ENCODE measurements around the gene CLSTN1.

The CLSTN1 gene

DNA sequence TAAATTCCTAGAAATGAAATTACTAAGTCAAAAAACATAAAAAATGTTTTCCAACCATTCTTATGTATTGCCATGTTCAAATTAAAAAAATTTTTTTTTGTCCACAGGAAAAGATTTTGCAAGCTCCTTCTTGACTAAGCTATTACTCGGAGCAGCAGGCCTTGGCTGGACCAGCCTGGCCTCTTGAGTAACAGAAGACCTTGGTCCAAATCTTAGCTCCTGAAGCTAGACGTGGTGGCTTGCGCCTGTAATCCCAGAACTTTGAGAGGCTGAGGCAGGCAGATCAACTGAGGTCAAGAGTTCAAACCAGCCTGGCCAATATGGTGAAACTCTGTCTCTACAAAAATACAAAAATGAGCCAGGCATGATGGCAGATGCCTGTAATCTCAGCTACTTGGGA, 77.6 kb downstream of the CLSTN1 start:
- 94 to 96% methylated on average over 3 of the region's 3 CpGs for WGBS, 2 experiments (ENCODE audit: insufficient coverage in 2 of 2)
- Histone ChIP-seq H3K4me3 (ENCODE audit: extremely low read depth, insufficient read depth, low read length, poor library complexity, severe bottlenecking) (no peak overlapping the region), H3K4me1 (ENCODE audit: control insufficient read depth, insufficient read depth, low read length, poor library complexity, severe bottlenecking) (no peaks in the 10 kb centered on the region), H3K27ac (ENCODE audit: low read depth, low read length, severe bottlenecking) (no peak overlapping the region), H3K36me3 (ENCODE audit: control insufficient read depth, insufficient read depth, low read length) (peaks cover 80% of the 10 kb centered on the region), H3K9me3 (ENCODE audit: control insufficient read depth, low read length) (no peaks in the 10 kb centered on the region)

GRCh38 chr1:9744106-9744799, 79.5 kb downstream of the CLSTN1 start:
- WGBS, 2 experiments (ENCODE audit: insufficient coverage in 2 of 2), result 96 to 98% methylated on average over 28 of the region's 28 CpGs
- no peaks in the 10 kb centered on the region for H3K4me1 ChIP-seq (ENCODE audit: control insufficient read depth, insufficient read depth, low read length, poor library complexity, severe bottlenecking)
- H3K36me3 ChIP-seq (ENCODE audit: control insufficient read depth, insufficient read depth, low read length), result peaks cover 81% of the 10 kb centered on the region
- no peaks in the 10 kb centered on the region for H3K9me3 ChIP-seq (ENCODE audit: control insufficient read depth, low read length)
- no peak overlapping the region for H3K4me3 ChIP-seq (ENCODE audit: extremely low read depth, insufficient read depth, low read length, poor library complexity, severe bottlenecking)
- H3K27ac ChIP-seq (ENCODE audit: low read depth, low read length, severe bottlenecking), result no peak overlapping the region

DNA sequence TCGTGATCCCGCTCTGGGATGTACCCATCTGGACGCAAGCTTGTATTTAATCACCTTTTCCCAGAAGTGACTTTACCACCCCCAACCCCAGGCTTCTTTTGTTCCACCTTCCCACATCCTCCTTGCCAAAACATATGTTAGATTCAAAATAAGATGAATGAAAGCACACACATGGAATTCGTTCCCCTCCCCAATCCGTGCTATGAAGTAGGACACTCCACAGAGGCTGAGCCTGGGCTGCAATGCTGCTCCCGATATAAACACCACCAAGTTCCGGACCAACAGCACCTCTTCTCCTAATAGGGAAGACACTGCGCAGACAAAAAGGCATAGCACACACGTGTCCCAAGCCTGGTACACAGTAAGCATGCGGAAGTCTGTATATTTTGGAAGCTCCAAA, 86.1 kb downstream of the CLSTN1 start:
- WGBS, 2 experiments (ENCODE audit: insufficient coverage in 2 of 2), result 93 to 98% methylated on average over 8 to 10 of the region's 10 CpGs
- Histone ChIP-seq H3K27ac (ENCODE audit: low read depth, low read length, severe bottlenecking) (no peak overlapping the region), H3K4me3 (ENCODE audit: extremely low read depth, insufficient read depth, low read length, poor library complexity, severe bottlenecking) (no peak overlapping the region)

GRCh38 chr1:9737057-9737456, 86.7 kb downstream of the CLSTN1 start:
- Histone ChIP-seq H3K36me3 (ENCODE audit: control insufficient read depth, insufficient read depth, low read length) (peaks cover 93% of the 10 kb centered on the region), H3K4me1 (ENCODE audit: control insufficient read depth, insufficient read depth, low read length, poor library complexity, severe bottlenecking) (no peaks in the 10 kb centered on the region), H3K9me3 (ENCODE audit: control insufficient read depth, low read length) (no peaks in the 10 kb centered on the region), H3K27ac (ENCODE audit: low read depth, low read length, severe bottlenecking) (no peak overlapping the region), H3K4me3 (ENCODE audit: extremely low read depth, insufficient read depth, low read length, poor library complexity, severe bottlenecking) (no peak overlapping the region)
- 93 to 95% methylated on average over 8 of the region's 9 CpGs for WGBS, 2 experiments (ENCODE audit: insufficient coverage in 2 of 2)

More for the DNA sequence above, 86.1 kb downstream of the CLSTN1 start:
- H3K36me3 ChIP-seq (ENCODE audit: control insufficient read depth, insufficient read depth, low read length), result peaks cover 92% of the 10 kb centered on the region
- H3K4me1 ChIP-seq (ENCODE audit: control insufficient read depth, insufficient read depth, low read length, poor library complexity, severe bottlenecking), result no peaks in the 10 kb centered on the region
- no peaks in the 10 kb centered on the region for H3K9me3 ChIP-seq (ENCODE audit: control insufficient read depth, low read length)

DNA sequence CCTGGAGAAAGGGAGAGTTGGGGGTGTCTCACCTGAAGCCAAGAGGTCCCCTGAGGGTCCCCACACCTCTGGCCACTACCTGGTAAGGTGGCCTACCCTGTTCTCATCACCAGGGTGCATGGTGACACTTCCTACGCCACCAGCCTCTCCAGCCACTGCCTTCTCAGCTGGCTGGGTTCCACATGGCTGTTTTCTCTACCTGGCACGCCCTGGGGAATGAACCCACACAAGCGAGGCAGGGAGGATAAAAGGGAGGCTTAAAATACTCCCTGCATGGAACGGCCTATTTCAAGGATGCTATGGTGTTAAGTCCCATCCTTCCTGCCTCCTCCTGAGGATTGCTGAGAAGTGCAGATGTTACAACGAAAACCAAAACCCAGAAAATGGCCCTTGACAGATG, 87.5 kb downstream of the CLSTN1 start:
- H3K27ac ChIP-seq (ENCODE audit: low read depth, low read length, severe bottlenecking), result no peak overlapping the region
- peaks cover 93% of the 10 kb centered on the region for H3K36me3 ChIP-seq (ENCODE audit: control insufficient read depth, insufficient read depth, low read length)
- WGBS, 2 experiments (ENCODE audit: insufficient coverage in 2 of 2), result 94 to 95% methylated on average over 3 to 4 of the region's 5 CpGs
- no peak overlapping the region for H3K4me3 ChIP-seq (ENCODE audit: extremely low read depth, insufficient read depth, low read length, poor library complexity, severe bottlenecking)
- no peaks in the 10 kb centered on the region for H3K9me3 ChIP-seq (ENCODE audit: control insufficient read depth, low read length)
- H3K4me1 ChIP-seq (ENCODE audit: control insufficient read depth, insufficient read depth, low read length, poor library complexity, severe bottlenecking), result no peaks in the 10 kb centered on the region

GRCh38 chr1:9735800-9736199, 88.0 kb downstream of the CLSTN1 start:
- no peak overlapping the region for H3K27ac ChIP-seq (ENCODE audit: low read depth, low read length, severe bottlenecking)
- H3K36me3 ChIP-seq (ENCODE audit: control insufficient read depth, insufficient read depth, low read length), result peaks cover 93% of the 10 kb centered on the region
- H3K9me3 ChIP-seq (ENCODE audit: control insufficient read depth, low read length), result no peaks in the 10 kb centered on the region
- no peaks in the 10 kb centered on the region for H3K4me1 ChIP-seq (ENCODE audit: control insufficient read depth, insufficient read depth, low read length, poor library complexity, severe bottlenecking)
- WGBS, 2 experiments (ENCODE audit: insufficient coverage in 2 of 2), result 96 to 99% methylated on average over 12 to 19 of the region's 19 CpGs
- no peak overlapping the region for H3K4me3 ChIP-seq (ENCODE audit: extremely low read depth, insufficient read depth, low read length, poor library complexity, severe bottlenecking)

- WGBS, 2 experiments (ENCODE audit: insufficient coverage in 2 of 2), result 95% methylated on average over 14 of the region's 14 CpGs
- no peaks in the 10 kb centered on the region for H3K4me1 ChIP-seq (ENCODE audit: control insufficient read depth, insufficient read depth, low read length, poor library complexity, severe bottlenecking)
- peaks cover 98% of the 10 kb centered on the region for H3K36me3 ChIP-seq (ENCODE audit: control insufficient read depth, insufficient read depth, low read length)
- H3K27ac ChIP-seq (ENCODE audit: low read depth, low read length, severe bottlenecking), result no peak overlapping the region
- no peak overlapping the region for H3K4me3 ChIP-seq (ENCODE audit: extremely low read depth, insufficient read depth, low read length, poor library complexity, severe bottlenecking)
- H3K9me3 ChIP-seq (ENCODE audit: control insufficient read depth, low read length), result no peaks in the 10 kb centered on the region
These were observed 90.5 kb downstream of the CLSTN1 start for GRCh38 chr1:9733160-9733789.

- no peak overlapping the region for H3K4me3 ChIP-seq (ENCODE audit: extremely low read depth, insufficient read depth, low read length, poor library complexity, severe bottlenecking)
- H3K36me3 ChIP-seq (ENCODE audit: control insufficient read depth, insufficient read depth, low read length), result peaks cover 91% of the 10 kb centered on the region
- WGBS, 2 experiments (ENCODE audit: insufficient coverage in 2 of 2), result 92 to 96% methylated on average over 15 to 16 of the region's 18 CpGs
- H3K9me3 ChIP-seq (ENCODE audit: control insufficient read depth, low read length), result no peaks in the 10 kb centered on the region
- no peaks in the 10 kb centered on the region for H3K4me1 ChIP-seq (ENCODE audit: control insufficient read depth, insufficient read depth, low read length, poor library complexity, severe bottlenecking)
- no peak overlapping the region for H3K27ac ChIP-seq (ENCODE audit: low read depth, low read length, severe bottlenecking)
These were observed 91.4 kb downstream of the CLSTN1 start for GRCh38 chr1:9732123-9732971.

DNA sequence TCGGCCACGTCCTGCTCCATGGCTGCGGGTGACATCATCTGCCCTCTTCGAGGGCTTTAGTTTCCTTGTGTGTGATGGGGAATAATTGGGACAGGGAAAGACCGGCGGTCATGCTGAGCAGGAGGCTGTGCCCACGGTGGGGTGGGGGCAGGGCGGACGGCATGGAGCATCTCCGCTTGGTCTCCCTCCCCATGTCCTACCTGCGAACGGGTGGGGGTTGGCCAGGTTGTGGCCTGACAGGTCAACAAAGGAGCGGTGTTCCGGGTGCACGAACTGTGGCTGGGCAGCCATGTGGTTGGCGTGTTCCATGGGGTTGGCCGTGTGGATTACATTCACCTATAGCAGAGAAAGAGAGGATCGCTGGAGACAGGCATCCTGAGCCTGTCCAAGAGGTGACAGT, 92.2 kb downstream of the CLSTN1 start:
- WGBS, 2 experiments (ENCODE audit: insufficient coverage in 2 of 2), result 94 to 99% methylated on average over 16 to 17 of the region's 18 CpGs
- Histone ChIP-seq H3K27ac (ENCODE audit: low read depth, low read length, severe bottlenecking) (no peak overlapping the region), H3K4me1 (ENCODE audit: control insufficient read depth, insufficient read depth, low read length, poor library complexity, severe bottlenecking) (no peaks in the 10 kb centered on the region), H3K9me3 (ENCODE audit: control insufficient read depth, low read length) (no peaks in the 10 kb centered on the region), H3K4me3 (ENCODE audit: extremely low read depth, insufficient read depth, low read length, poor library complexity, severe bottlenecking) (no peak overlapping the region), H3K36me3 (ENCODE audit: control insufficient read depth, insufficient read depth, low read length) (peaks cover 88% of the 10 kb centered on the region)

DNA sequence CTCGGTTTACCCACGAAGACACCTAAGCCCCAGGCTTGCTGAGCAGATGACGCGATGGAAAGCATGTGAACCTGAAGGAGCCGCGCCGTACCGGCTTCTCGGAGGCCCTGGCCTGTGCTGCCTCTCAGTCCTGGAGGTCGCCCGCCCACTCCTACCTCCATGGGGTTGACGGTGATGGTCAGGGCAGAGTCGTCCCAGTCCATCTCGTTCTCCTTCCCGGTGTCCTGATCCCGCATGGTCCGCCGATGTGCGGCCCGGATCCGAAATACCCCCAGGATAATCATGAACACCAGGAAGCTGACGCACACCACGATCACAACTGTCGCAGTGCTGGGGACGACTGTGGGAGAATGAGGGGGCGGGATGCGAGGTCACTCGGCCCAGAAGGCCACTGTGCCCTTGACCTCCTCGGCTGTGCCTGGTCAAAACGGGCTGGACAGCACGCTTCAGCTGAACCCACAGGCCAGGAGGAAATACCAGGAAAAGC, 92.7 kb downstream of the CLSTN1 start:
- Histone ChIP-seq H3K4me3 (ENCODE audit: extremely low read depth, insufficient read depth, low read length, poor library complexity, severe bottlenecking) (no peak overlapping the region), H3K36me3 (ENCODE audit: control insufficient read depth, insufficient read depth, low read length) (peaks cover 84% of the 10 kb centered on the region), H3K27ac (ENCODE audit: low read depth, low read length, severe bottlenecking) (no peak overlapping the region), H3K9me3 (ENCODE audit: control insufficient read depth, low read length) (no peaks in the 10 kb centered on the region), H3K4me1 (ENCODE audit: control insufficient read depth, insufficient read depth, low read length, poor library complexity, severe bottlenecking) (no peaks in the 10 kb centered on the region)
- 94 to 97% methylated on average over 23 to 31 of the region's 31 CpGs for WGBS, 2 experiments (ENCODE audit: insufficient coverage in 2 of 2)

Measured in mesodermal cell (in vitro differentiated cells).